IMR-90 (cell line): ENCODE measurements around the gene SNX27.
"Not testable (repeated sequence)": the region's sequence is repeated elsewhere in the genome, so short reads cannot be mapped to it uniquely, and the experiment has no call there.

Experiments used
- MAZ ChIP-seq: IDR thresholded peaks from 2 replicates; pipeline ENCODE4 v1.6.1; 2012; ENCODE audit warnings: low read depth, mild to moderate bottlenecking, low read length, improper control_type of control experiment, moderate library complexity, borderline replicate concordance
- POLR2A ChIP-seq: IDR thresholded peaks from 2 replicates; pipeline ENCODE4 v1.6.1; 2012; ENCODE audit warnings: mild to moderate bottlenecking, low read depth, low read length
- RFX5 ChIP-seq: IDR thresholded peaks from 2 replicates; pipeline ENCODE4 v1.8.0; 2012; ENCODE audit warnings: low read depth, mild to moderate bottlenecking, low read length, moderate library complexity
- TF ChIP-seq, protein P1 (sequence below): conservative IDR thresholded peaks from 2 replicates; pipeline ENCODE4 v1.5.1; 2012; ENCODE audit warnings: mild to moderate bottlenecking, low read depth, low read length, improper control_type of control experiment
- TF ChIP-seq, protein P2 (sequence below): fragments of 150-350 bp; IDR thresholded peaks from 2 replicates; pipeline ENCODE4 v1.6.1; 2017; ENCODE audit warnings: mild to moderate bottlenecking, antibody characterized with exemption, low read length, low read depth

DNA sequence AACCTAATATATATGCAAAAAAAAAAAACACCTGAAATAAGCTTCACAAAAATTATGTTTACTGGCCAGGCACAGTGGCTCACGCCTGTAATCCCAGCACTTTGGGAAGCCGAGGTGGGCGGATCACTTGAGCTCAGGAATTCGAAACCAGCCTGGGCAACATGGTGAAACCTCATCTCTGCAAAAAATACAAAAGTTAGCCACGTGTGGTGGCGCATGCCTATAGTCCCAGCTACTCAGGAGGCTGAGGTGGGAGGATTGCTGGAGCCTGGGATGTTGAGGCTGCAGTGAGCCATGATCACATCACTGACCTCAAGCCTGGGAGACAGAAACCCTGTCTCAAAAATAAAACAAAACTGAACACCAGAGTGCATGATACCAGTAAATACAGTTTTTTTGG is 7.1 kb downstream of the SNX27 start:
- not testable (repeated sequence) for TF ChIP-seq MAZ, RFX5, POLR2A
- TF ChIP-seq, protein P1, sequence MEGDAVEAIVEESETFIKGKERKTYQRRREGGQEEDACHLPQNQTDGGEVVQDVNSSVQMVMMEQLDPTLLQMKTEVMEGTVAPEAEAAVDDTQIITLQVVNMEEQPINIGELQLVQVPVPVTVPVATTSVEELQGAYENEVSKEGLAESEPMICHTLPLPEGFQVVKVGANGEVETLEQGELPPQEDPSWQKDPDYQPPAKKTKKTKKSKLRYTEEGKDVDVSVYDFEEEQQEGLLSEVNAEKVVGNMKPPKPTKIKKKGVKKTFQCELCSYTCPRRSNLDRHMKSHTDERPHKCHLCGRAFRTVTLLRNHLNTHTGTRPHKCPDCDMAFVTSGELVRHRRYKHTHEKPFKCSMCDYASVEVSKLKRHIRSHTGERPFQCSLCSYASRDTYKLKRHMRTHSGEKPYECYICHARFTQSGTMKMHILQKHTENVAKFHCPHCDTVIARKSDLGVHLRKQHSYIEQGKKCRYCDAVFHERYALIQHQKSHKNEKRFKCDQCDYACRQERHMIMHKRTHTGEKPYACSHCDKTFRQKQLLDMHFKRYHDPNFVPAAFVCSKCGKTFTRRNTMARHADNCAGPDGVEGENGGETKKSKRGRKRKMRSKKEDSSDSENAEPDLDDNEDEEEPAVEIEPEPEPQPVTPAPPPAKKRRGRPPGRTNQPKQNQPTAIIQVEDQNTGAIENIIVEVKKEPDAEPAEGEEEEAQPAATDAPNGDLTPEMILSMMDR = not testable (repeated sequence)
- TF ChIP-seq, protein P2, sequence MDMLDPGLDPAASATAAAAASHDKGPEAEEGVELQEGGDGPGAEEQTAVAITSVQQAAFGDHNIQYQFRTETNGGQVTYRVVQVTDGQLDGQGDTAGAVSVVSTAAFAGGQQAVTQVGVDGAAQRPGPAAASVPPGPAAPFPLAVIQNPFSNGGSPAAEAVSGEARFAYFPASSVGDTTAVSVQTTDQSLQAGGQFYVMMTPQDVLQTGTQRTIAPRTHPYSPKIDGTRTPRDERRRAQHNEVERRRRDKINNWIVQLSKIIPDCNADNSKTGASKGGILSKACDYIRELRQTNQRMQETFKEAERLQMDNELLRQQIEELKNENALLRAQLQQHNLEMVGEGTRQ = not testable (repeated sequence)
